GM19468 (cell line): ENCODE data around the gene KASH5.

ENCODE experiments used
- ATAC-seq: cut with Tn5 transposase; IDR thresholded peaks from one replicate; pipeline ENCODE4 v1.9.1; 2021; ENCODE audit warnings: mild to moderate bottlenecking, moderate library complexity, moderate number of reproducible peaks; ENCODE audit not compliant: unreplicated experiment; ENCODE audit errors: extremely low read depth

KASH5 gene

DNA sequence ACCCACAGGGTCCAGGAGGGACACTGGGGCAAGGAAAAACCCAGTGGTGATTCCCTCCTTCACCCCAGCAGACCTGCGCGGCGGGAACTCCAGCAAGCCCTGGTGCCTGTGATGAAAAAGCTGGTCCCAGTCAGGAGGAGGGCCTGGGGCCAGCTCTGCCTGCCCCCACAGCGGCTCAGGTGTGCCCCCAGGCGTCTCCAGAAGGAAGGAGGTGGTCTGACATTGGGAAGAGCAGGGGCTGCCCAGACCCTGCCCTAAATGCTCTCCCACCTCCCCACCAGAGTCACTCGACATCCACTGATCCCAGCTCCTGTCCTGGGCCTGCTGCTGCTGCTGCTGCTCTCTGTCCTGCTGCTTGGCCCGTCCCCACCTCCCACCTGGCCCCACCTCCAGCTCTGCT is 29.0 kb downstream of the KASH5 start:
- no peak for ATAC-seq

DNA sequence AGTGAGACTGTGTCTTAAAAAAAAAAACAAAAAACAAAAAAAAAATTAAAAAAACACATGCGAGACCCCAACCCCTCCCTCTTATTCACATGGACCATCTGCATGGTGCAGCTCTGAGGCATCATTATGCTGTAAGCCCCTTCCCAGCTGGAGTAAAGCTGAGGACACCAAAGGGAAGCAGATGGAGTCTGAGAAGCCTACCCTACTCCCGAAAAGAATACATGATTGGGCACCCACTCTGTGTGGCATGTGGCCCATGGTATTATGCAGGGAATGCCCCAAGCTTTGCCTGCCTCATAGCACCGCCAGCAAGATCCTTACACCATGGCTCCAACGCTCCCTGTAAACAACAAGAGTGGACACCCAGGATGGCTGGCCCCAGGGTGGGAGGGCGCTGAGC is 30.5 kb downstream of the KASH5 start:
- ATAC-seq: no peak

DNA sequence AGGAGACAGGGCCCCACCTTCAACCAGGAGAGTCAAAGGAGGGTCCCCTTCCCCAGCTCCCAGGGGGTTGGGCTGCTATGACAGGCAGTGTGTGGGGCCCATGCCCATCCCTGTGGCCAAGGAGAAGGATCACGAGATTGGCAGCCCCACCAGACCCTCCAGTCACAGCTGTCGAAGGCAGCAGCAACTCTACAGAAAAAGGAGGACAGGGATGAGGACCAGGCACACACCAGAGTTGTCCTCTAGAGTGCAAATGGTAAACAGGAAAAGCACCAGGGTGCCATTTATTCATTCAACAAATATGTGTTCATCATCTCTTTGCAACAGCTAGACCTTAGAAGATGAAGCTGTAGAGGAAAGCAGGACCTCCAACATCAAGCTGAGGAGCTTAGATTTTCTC is 31.1 kb downstream of the KASH5 start:
- no peak for ATAC-seq

DNA sequence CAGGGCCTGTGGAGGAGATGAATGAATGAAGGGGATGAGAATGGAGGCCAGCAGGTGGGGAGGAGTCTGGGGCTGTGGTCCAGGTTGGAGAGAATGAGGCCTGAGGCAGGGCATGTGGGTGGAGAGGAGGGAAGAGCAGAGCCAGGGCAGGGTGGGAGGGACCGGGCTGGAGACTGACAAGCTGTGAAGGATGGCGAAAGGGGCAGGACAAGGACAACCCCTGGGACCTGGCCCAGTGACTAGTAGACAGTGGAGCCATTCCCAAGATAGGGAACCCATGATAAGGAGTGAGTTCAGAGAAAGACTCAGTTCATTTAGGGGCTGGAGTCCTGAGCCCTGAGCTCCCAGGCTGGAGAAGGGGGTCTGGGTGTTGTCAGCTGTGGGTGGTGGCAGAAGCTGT is 32.2 kb downstream of the KASH5 start:
- no peak for ATAC-seq

DNA sequence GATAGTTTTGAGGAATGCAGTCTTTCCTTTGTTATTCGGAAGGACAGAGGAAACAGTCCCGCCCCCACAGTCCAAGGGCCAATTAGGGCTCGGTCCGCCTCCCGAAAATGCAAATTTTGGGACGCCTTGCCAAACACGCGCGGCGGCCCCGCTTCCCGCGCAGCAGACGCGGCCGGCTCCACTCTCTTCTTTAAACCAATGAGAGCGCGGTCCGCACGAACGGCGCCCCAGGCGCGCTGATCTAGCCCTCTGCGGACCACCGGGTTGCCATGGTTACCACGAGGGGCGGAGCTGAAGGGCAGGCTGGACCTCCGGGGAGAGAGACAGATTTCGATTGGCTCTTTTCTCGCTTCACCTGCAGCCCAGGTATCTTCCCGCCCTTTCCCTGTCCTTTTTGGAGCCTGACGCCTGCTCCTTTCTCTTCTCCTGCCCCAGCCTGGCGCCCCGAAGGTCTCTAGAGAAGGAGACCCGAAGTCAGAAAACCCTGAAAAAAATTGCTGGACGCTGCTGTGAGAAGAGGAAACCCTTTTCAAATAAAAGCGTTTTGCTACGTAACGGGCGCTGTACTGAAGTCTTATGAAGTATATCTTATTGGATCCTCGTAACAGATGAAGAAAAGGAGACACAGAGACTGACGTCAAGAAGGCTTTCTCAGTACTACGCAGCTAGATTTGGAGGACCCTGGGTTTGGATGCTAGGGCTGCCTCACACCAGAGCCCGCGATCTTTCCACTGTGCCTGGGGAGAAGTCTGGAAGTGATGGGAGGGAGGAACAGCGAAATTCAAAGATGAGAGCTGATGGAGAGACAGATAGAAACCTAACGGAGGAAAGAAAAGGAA is 33.2 kb downstream of the KASH5 start:
- no peak for ATAC-seq

DNA sequence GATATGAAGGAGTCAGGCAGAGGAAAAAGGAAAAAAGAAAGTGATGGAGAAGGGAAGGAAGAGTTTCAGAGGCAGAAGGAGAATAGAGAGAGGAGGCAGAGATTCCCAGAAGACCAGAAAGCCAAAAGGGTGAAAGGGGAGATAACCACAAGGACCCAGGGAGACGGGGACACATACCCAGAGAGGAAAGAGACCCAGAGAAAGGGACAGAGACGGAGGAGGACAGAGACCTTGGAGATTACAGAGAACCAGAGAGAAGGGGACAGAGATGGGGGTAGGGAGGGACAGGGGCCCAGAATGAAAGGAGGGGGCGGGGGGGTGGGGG is 33.8 kb downstream of the KASH5 start:
- ATAC-seq: no peak

DNA sequence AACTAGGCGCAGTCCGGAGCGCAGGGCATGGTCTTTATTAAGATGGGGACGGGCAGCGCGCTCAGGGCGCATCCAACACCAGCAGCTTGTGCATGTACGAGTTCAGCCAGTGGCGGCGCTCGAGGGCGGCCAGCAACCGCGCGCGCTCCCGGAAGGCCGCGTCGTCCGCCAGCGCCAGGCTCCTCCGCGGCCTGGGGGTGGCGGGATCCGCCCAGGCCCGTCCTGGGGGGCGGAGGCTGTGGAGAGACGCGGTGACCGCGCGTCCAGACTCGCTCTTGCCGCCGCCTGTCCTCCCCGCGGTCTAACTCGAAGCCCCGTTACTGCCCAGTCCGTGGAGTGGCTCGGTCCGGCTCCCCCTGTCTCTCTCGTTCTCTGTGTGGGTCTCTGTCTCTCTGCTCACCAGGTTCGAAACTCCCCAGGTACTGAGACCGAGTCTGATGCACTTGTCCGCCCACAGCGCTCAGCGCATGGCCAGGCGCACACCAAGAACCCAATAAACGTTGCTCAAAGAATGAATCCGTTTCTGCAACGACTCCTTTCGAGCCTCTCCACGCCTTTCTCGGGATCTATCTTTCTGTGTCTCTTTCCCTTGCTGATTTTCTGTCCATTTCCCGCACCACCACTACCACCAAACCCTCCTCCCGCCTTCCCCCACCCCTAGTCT is 34.5 kb downstream of the KASH5 start:
- no peak for ATAC-seq

DNA sequence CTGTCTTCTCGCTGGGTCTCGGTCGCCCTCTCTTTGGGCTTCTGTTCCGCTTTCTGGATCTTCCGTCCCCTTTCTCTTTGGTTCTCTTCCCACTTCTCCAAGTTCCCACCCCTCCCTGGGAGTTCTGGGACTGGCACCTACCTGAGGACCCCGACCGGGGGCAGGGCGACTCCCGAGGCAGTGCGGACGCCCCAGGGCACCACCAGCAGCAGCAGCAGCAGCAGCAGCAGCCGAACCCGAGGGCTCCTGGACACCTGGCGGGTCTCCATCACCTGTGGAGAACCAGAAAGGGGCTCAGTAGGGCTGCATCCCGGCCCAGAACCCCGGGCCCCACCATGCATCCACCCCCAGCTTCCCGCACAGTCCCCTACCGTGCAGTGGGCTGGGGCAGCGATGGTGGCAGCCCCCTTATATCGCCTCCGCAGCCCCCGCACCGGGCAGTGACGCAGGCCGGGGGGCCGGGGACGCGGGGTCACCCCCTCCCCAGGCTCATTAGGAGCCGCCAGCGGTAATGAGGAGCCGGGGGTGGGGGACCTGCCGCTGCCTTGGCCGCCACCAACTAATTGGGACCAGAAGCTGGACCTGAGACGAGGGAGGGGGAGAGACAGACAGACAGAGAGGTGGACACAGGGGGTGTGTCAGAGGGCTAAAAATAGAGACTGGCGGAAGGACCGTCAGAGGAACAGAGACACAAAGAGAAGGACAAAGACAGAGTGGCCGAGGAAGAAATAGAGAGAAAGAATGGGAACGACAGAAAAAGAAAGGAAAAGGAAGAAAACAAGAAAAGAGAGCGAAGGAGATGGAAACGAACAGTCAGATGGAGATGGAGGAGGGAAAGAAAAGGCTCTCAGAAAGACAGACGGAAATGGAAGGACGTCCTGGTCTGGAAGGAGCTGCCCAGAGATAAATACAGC is 35.3 kb downstream of the KASH5 start, which contains the start of gene PTH2:
PTH2 (minus strand) TSS at position 371 of the 914 bp plus-strand sequence; CDS start at position 269, 102 bp downstream.
- no peak for ATAC-seq

DNA sequence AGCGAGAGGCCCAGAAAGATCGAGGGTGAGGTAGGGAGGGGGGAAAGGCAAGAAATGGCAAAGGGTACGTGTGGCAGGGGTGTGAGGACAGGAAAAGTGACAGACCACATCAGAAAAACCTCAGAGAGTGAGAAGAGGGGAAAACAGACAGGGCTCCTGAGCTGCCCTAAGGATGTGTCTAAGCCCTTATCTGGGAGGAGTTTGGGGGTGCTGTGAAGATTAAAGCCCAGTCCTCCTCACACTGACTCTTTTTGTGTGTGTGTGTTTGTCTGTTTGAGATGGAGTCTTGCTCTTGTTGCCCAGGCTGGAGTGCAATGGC is 35.9 kb downstream of the KASH5 start:
- ATAC-seq: no peak

DNA sequence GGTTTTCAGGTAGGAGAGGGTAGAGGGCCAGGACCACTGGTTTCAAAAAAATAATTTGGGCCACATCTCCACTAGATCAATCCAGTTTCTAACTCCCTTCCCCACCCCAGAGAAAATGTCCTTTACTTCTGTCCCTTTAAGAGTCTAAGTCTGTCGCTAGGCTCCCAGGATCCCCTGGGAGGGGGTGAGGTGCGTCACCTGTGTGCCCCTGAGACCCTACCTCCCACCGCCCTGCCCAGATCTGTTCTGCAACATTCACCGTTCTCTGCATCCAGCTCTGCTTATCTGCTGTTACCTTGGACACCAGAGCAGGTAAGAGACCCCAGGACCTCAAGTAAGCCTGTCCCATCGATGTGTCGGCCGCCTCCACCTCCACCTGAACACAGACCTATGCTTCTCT is 37.1 kb downstream of the KASH5 start, which contains the start of gene GFY:
GFY (plus strand) TSS at position 211 of the 400 bp plus-strand sequence. CDS start 1,043 bp downstream, outside the sequence.
- ATAC-seq: no peak

DNA sequence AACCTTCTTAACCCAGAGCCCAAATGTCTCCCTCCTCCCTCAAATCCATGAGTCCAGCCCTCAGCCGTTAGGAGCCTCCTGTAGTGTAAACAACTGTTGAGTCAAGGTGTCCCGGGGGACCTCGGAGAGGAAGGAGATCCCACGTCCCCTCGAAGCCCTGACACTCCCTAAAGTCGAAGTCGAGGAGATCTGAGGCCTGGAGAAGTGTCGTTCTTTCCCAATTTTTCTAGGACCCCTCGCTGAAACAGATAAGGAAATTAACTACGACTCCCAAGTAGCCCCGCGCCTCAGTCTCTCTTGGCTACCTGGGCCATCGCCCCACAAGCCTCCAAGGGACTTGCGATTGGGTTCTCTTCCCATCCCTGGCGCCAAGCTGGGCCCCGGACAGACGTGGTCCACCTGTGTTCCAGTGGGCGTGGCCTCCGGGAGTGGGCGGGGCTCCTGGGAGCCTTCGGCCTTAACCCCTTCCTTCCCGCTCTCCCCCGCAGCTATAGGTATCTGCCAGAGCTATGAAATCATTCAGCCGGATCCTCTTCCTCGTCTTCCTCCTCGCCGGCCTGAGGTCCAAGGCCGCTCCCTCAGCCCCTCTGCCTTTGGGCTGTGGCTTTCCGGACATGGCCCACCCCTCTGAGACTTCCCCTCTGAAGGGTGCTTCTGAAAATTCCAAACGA is 38.0 kb downstream of the KASH5 start:
- ATAC-seq: no peak

DNA sequence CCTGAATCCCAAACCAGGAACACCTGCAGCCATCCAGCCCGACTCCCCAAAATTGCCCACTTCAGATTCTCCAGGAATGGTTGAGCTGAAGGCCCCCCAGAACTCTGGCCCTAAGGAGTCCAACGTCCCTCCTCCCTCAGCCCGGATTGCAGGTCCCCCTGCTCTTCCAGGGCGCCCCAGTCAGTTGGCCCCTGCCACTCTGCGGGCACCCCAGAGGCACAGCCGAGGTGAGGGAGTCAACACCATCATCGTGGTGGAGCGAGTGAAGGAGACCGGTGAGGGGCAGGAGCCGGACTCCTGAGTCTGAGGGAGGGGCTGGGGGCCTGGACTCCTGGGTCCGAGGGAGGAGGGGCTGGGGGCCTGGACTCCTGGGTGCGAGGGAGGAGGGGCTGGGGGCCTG is 39.3 kb downstream of the KASH5 start:
- no peak for ATAC-seq

DNA sequence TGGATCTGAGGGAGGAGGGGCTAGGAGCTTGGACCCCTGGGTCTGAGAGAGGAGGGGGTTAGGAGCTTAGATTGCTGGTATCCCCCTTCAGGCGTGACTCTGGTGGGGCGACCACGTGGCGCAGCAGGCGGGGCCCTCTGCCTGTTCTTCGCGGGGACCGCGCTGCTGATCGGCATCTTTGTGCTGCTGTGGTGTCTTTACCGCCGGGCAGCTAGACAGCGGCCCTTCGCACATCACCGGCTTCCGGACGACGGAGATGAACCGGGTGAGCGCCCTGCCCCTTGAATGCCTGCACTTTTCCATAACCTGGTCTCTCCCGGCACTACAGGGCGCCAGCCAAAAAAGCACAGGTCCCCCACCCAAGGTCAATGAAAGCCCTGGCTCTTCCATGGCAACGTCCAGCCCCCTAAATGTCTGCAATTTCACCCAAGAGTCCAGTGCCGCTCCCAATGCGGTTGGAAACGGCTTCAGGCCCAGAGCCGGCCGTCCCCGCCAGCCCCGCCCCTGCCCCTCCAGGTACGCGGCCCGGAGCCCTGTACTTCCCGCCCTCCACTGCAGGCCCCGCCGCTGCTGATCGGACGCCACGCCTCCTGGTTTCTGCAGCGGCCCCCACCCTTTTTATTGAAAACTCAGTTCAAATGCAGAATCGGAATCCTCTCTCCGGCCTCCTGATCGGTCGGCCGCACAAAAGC is 40.0 kb downstream of the KASH5 start:
- ATAC-seq: no peak

DNA sequence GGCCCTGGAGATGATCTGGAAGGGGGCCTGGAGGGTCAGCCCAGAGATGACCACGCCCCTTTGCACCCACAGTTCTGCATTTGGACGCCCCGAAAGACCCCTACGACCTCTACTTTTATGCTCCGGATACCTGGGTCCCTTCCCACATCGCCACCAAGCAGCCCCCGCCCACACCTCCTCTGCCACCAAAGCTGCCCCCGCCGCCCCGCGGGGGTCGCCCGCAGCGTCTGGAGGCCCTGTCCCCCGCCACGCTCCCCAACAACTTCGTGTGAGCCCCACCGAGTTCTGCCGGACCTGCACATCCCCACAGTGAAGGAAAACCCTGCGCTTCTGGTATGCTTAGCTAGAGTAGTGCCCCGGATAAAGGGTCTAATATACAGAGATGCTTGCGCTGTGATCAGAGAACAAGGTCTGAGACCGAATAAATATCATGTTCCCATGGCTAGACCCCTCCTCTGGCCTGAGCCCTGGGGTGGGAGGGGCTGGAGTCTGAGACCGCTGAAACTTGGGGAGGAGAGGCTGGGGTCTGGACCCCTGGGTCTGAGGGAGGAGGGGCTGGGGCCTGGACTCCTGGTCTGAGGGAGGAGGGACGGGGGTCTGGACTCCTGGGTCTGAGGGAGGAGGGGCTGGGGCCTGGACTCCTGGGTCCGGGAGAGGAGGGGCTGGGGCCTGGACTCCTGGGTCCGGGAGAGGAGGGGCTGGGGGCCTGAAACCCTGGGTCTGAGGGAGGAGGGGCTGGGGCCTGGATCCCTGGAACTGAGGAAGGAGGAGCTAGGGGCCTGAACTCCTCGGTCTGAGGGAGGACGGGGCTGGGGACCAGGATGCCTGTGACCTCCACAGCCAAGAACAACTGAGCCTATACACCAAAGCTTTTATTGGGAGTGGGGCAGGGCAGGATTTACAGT is 40.8 kb downstream of the KASH5 start:
- no peak for ATAC-seq

DNA sequence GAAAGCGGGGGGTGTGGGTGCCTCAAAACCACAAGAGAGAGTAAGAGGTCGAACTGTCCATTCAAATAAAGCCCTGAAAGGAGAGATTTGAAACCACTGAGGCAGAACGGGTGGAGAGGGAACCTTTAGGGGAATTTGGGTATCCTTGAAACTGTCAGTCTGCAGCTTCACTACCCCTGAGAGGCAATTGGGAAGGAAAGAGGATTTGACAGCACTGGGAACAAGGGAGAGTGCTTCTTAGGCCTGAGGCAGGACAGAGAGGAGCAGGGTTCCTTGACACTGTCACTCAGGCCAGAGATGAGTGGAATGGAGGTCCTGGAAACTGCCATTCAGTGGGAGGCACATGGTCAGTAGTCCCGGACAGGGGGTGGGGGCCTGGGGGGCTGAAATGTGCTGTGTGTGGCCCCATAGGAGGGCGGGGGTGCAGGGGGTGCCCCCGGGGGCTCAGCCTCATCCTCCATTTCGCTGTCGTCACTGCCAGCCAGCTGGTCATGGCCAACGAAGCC is 42.2 kb downstream of the KASH5 start:
- ATAC-seq: no peak

DNA sequence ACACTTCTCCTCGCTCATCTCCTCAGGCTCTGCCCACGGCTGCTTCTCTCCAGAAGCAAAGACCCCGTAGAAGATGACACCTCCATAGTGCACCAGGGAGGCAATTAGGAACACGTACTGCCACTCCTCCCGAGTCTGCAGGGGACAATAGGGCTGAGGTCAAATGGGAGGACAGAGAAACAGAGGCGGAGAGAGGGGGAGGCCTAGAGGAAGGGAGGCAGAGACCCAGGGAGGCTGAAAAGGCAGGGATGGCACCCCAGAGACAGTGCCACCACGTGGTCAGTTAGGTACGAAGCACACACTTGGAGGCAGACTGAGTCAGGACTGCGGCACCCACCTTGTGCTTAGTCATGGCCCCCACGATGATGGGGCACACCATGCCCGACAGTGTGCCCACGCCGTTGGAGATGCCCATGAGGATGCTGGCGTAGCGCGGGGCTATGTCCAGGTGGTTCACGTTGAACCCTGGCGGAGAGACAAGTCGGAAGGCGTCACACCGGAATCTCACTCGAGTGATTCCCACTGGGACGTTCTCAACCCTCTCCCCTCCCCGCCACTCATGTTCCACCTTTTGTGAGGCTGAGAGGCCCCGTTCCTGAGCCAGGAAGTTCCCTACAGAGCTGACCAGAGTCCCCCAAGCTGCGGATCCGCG is 42.8 kb downstream of the KASH5 start:
- no peak for ATAC-seq

DNA sequence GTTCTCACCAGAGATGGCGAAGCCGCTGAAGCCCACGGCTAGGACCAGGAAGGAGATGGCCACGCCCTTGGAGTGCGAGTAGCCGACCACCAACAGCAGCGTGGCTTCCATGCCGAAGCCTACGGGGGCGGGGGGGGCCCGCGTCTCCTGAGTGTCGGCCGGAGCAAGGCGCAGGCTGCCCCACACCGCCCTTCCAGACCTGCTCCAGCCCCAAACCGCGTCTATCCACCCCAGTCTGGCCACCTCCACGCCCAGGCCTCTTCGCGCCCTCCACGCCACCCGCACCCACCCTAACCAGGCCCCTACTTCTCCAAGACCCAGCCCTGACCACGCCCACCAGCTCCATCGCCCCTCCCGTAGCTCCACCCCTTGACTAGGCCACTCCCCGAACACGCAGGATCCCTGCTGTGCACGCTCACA is 43.3 kb downstream of the KASH5 start:
- ATAC-seq: no peak
